Prostate gland (tissue), 2 donors: ENCODE measurements around the gene CST7. TPM values are rescaled to one million over a fixed set of nuclear protein-coding genes. Genes with fewer than 3 reads are reported as not detected.

ENCODE experiments used
- DNase-seq: peaks from one replicate; pipeline ENCODE4 v3.0.0-alpha.2; 2019; ENCODE audit warnings: low spot score
- H3K27ac ChIP-seq, 2 donors: fragments of 200-600 bp; sonication (generic); 2 replicates each; pipeline ENCODE4 v1.5.1; 2017 to 2019
- H3K27me3 ChIP-seq: fragments of 200-600 bp; sonication (generic); replicated peaks from 2 replicates; pipeline ENCODE4 v1.5.1; 2019; ENCODE audit not compliant: insufficient read depth
- H3K36me3 ChIP-seq, 2 donors: fragments of 200-600 bp; sonication (generic); 1 replicate in 1 of 2; 2 replicates in 1 of 2; pipeline versions ENCODE4 v1.5.1 to v1.8.1; 2017 to 2019
- H3K4me1 ChIP-seq: fragments of 200-600 bp; sonication (generic); replicated peaks from 2 replicates; pipeline ENCODE4 v1.5.1; 2019
- H3K4me3 ChIP-seq, 2 donors: fragments of 200-600 bp; sonication (generic); 2 replicates each; pipeline ENCODE4 v1.5.1; 2017 to 2019
- H3K9me3 ChIP-seq: fragments of 200-600 bp; sonication (generic); 2 replicates; pipeline ENCODE4 v1.5.1; 2017
- CTCF ChIP-seq, 4 experiments: fragments of 200-600 bp in 2 of 4; fragments of 450-650 bp in 2 of 4; sonication (generic) in 2 of 4; IDR thresholded peaks; 1 replicate in 3 of 4; 2 replicates in 1 of 4; pipeline ENCODE4 v1.5.1; 2016 to 2019; ENCODE audit warnings: antibody characterized with exemption in 4 of 4, mild to moderate bottlenecking in 2 of 4, moderate library complexity in 2 of 4
- POLR2A ChIP-seq: fragments of 450-650 bp; IDR thresholded peaks from one replicate; pipeline ENCODE4 v1.6.1; 2016; ENCODE audit warnings: antibody characterized with exemption, mild to moderate bottlenecking
- POLR2AphosphoS5 ChIP-seq: sonication (generic); formaldehyde crosslinking; IDR thresholded peaks from one replicate; pipeline ENCODE4 v1.6.1; 2017; ENCODE audit warnings: antibody characterized with exemption
- WGBS: methylation state at CpG from one replicate; pipeline ENCODE4 v1.1.5; 2018; 5-methylcytosine and 5-hydroxymethylcytosine counted together
- intact Hi-C: fragments of 100-400 bp; cut with DNase I; formaldehyde crosslinking; loops from one replicate; pipeline ENCODE4 v1.14.2; 2022
- total RNA-seq, 2 donors: library from RNA; depleted of rRNA; stranded (reverse); fragments of >200 nt; gene quantifications; one replicate each; pipeline ENCODE4 v1.1.0, GENCODE V29; 2016

CST7 gene
- total RNA-seq, 2 donors from 2014 or later, result 1.2 to 3.6 TPM

- intact Hi-C loops, result no loop called here
- Histone ChIP-seq H3K4me1 (no peaks in the 10 kb centered on the region), H3K27ac (no peak overlapping the region), H3K36me3 (no peaks in the 10 kb centered on the region), H3K27me3 (no peaks in the 10 kb centered on the region), H3K9me3 (no peaks in the 10 kb centered on the region), H3K4me3 (no peak overlapping the region)
- no peak for DNase-seq
- 92% methylated on average over 22 of the region's 22 CpGs for WGBS
- TF ChIP-seq POLR2AphosphoS5 (no peak), CTCF (IDR thresholded peaks at IDR 0.05) (no peak), POLR2A (no peak)
These were observed 7.2 kb downstream of the CST7 start for GRCh38 chr20:24956001-24956841.

- TF ChIP-seq CTCF (IDR thresholded peaks at IDR 0.05) (no peak), POLR2AphosphoS5 (no peak), POLR2A (no peak)
- intact Hi-C loops, result no loop called here
These were observed 8.4 kb downstream of the CST7 start for GRCh38 chr20:24957326-24958016.

GRCh38 chr20:24958506-24959385 is 9.7 kb downstream of the CST7 start:
- Histone ChIP-seq H3K36me3 (no peaks in the 10 kb centered on the region), H3K4me1 (no peaks in the 10 kb centered on the region), H3K9me3 (no peaks in the 10 kb centered on the region), H3K4me3 (no peak overlapping the region), H3K27ac (no peak overlapping the region), H3K27me3 (no peaks in the 10 kb centered on the region)
- DNase-seq, result no peak
- TF ChIP-seq POLR2AphosphoS5 (no peak), POLR2A (no peak), CTCF (IDR thresholded peaks at IDR 0.05) (no peak)
- 75% methylated on average over 19 of the region's 20 CpGs for whole genome bisulfite sequencing
- intact Hi-C loops, result no loop called here

More at GRCh38 chr20:24957326-24958016, 8.4 kb downstream of the CST7 start:
- Histone ChIP-seq H3K36me3 (no peaks in the 10 kb centered on the region), H3K9me3 (no peaks in the 10 kb centered on the region), H3K27me3 (no peaks in the 10 kb centered on the region), H3K27ac (no peak overlapping the region), H3K4me3 (no peak overlapping the region), H3K4me1 (no peaks in the 10 kb centered on the region)
- DNase-seq, result no peak
- WGBS, result 91% methylated on average over 18 of the region's 18 CpGs

GRCh38 chr20:24959591-24960301 is 10.7 kb downstream of the CST7 start:
- H3K36me3 ChIP-seq, result no peaks in the 10 kb centered on the region
- TF ChIP-seq CTCF (IDR thresholded peaks at IDR 0.05) (no peak), POLR2AphosphoS5 (no peak), POLR2A (no peak)
- intact Hi-C loops, result no loop called here
- WGBS, result 87% methylated on average over 13 of the region's 14 CpGs
- H3K27ac ChIP-seq, result no peak overlapping the region
- no peak overlapping the region for H3K4me3 ChIP-seq
- H3K9me3 ChIP-seq, result no peaks in the 10 kb centered on the region
- DNase-seq, result no peak
- H3K27me3 ChIP-seq, result no peaks in the 10 kb centered on the region
- no peaks in the 10 kb centered on the region for H3K4me1 ChIP-seq
